HT1080 (cell line): ENCODE results near the gene P2RY14. TPM values are rescaled to one million over a fixed set of nuclear protein-coding genes. Genes with fewer than 3 reads are reported as not detected.
A peak's percentile ranks its signal among the peaks of the same experiment; 100 is the strongest.

Experiments
- DNase-seq: peaks from one replicate; pipeline ENCODE4 v3.0.0-alpha.2; 2015; ENCODE audit warnings: low read depth
- polyA plus RNA-seq, 2 experiments: library from polyadenylated mRNA; depleted of rRNA; stranded (reverse); fragments of >200 nt; gene quantifications; 2 replicates each; pipeline ENCODE4 v1.2.3, GENCODE V29; 2015
- total RNA-seq: library from RNA; depleted of rRNA; stranded (reverse); fragments of >200 nt; shearing (Covaris generic); gene quantifications from 2 replicates; pipeline ENCODE4 v1.2.3, GENCODE V29; 2014; rRNA removed

Gene P2RY14
- not detected in 2 replicates for total RNA-seq
- not detected in 2 replicates for polyA plus RNA-seq (2015; cell fraction: cytosol; rRNA removed)
- not detected in 2 replicates for polyA plus RNA-seq (2015; cell fraction: nucleus; rRNA removed)

DNA sequence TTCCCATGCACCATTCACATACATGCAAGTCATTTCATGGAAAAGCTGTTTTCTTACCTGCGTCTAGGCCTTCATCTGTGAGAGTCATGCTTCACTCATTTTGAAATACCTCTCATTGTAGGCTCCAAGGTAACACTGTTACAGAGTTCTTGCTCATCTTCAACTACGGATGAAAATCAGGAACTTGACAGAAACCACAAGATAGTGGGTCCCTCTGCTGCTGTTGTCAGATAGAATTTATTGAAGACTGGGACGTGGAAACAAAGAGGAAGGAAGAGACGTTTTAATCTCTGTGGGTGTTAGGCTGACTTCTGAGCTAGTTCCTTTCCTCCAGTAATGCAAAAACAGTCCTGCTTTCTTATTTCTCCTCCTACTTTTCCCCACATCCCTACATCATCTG is at the start of gene P2RY14:
Gene P2RY14, minus strand, starts transcription at position 313 of the 400 bp plus-strand sequence. CDS start 64,226 bp downstream, outside the sequence.
- no peak for DNase-seq

GRCh38 chr3:151327571-151328198 is 49.3 kb upstream of the P2RY14 start:
- DNase-seq, result peak; percentile 59

DNA sequence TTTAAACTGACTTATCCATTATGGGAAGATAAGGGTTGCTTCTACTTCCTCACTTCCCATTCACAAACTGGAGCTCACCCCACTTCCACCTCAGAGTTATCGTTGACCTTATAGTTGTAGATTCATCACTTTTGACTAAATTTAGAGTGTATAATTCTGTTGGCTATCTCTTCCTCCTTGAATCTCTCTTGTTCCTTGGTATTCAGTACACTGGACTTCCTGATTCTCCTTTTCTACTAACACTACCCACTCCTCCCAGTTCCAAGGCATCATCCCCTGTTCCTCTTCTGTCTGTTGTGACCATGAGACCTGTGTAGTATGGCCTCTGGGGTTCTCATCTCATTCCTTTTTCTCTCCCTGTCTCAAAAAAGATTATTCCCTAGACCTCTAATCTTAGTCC is 44.2 kb upstream of the P2RY14 start:
- no peak for DNase-seq

DNA sequence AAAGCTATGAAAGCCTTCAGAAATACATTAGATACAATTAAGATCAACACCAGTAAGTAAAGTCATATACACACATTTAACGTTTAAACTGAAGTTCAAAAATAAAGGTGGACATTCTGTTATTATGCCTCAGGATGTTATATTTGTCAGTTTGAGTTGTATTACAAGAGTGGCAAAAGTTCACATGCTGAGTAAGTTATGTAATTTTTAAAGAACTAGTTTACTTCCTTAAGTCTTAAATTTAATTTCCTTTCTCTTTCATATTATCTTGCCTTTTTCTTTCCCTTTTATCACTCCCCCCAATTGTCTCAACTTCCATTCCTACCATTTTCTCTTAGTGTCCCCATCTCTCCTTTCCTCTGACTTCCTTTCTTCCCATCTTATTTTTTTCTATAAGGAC is 43.2 kb upstream of the P2RY14 start:
- no peak for DNase-seq

GRCh38 chr3:151320131-151320530 is 41.8 kb upstream of the P2RY14 start:
- DNase-seq, result no peak

DNA sequence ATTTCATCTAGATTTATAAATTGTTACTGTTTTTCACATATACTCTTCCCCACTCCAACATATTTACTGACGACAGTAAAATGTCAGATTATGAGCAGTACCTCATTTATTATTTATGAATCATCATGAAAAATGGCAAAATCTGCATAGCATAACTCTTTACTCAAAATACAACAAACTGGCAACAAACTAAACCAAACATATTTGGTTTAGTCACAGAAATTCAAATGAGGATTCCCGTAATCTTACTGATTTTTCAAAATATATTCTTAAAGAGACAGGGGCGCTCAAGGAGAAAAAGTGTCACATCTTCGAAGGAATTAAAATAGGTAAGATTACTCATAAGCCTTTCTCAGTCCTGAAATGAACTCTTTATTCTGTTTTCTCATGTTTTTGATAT is 41.3 kb upstream of the P2RY14 start:
- DNase-seq, result no peak

- no peak for DNase-seq
Observed at GRCh38 chr3:151318991-151319390, 40.6 kb upstream of the P2RY14 start.

GRCh38 chr3:151318313-151318712 is 40.0 kb upstream of the P2RY14 start:
- no peak for DNase-seq

DNA sequence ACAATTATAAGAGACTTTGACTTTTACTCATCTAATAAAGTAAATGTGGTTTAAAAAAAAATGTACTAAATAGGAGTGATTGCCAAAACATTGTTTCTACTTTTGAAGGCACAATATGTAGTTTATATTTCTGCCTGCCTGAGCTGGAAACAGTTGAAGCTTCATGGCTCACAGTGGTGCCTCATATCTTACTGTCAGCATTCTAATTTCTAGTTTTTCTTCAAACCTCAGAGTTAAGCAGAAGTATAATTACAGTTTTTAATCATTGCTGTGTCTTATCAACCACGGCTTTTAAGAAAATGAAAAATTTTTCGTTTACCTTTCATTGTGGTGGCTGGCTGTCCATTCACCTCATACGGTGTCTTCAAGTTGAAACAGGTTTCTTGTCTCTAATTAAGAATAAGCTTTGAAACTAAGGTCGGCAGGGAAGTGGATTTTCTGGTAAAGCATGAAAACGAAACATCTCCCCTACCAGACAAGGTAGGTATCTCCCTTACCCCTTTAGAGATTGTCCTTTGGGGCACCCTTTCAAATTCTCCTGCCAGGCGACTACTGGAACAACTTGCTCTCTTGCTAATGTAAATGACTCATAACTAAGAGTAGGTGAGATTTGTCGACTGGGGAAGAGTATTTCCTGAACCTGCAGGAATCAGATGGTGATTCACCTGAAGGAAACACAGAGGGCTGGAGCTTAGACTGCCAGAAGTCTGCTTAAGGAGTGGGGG is 38.1 kb upstream of the P2RY14 start, which contains the start of gene GPR87:
Gene GPR87, minus strand, starts transcription at position 554 of the 725 bp plus-strand sequence. CDS start 16,720 bp downstream, outside the sequence.
- DNase-seq, result peak; percentile 91

DNA sequence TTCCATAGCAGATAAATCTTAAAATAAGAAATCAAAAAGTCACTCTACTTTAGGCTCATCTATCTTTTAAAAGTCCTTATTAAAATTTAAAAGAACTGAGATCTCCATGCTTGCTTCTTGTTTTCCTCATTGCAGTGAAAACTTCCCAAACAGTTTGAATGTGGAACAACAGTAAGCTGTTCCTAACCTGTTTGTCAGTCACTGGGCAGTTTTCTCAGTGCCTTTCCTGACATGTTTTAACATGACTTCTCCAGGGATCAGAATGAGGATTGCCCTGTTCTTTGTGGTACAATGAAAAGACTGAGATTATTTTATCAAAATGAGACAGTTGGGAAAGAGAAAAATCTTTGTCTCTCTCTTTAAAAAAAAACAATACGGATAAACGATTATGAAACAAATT is 37.5 kb upstream of the P2RY14 start:
- no peak for DNase-seq

GRCh38 chr3:151315136-151315535 is 36.8 kb upstream of the P2RY14 start:
- DNase-seq, result peak; percentile 61

DNA sequence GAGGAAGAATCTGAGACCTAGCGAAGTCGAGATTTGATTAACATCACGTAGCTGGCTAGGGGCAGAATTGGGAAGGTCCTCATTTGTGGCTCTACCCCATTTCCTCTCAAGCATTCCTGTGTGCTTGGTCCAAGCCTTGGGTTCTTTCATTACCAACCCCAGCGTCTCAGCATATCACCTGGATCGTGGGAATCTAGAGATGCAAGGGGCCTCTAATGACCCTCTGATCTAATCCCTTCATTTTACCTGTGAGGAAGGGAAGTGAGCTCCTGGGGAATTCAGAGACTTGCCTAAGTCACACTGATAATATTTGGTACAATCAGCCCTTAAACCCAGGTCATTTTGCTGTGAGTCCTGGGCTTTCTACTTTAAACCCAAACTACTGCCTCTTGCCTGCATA is 36.3 kb upstream of the P2RY14 start:
- DNase-seq, result no peak

GRCh38 chr3:151314137-151314536 is 35.8 kb upstream of the P2RY14 start:
- DNase-seq, result no peak

DNA sequence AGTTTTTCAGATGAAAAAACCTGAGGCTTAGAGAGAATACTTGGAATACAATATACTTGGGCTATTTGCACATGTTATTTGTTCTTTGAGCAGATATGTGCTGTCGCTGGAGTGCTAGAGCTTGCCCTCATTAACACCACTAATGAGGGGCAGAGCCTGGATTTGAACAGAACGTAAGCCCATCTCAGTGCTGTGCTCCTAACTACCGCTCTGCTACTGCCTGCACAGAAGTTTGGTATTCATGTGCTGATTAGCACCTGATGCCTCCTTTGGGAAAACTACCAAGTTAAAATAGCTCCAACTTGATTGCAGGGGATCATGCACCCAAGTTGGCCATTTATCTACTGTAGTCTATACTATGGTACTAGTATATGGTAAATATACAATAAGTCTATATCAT is 34.6 kb upstream of the P2RY14 start:
- no peak for DNase-seq

- DNase-seq, result no peak
Observed at GRCh38 chr3:151309566-151309965, 31.2 kb upstream of the P2RY14 start.

DNA sequence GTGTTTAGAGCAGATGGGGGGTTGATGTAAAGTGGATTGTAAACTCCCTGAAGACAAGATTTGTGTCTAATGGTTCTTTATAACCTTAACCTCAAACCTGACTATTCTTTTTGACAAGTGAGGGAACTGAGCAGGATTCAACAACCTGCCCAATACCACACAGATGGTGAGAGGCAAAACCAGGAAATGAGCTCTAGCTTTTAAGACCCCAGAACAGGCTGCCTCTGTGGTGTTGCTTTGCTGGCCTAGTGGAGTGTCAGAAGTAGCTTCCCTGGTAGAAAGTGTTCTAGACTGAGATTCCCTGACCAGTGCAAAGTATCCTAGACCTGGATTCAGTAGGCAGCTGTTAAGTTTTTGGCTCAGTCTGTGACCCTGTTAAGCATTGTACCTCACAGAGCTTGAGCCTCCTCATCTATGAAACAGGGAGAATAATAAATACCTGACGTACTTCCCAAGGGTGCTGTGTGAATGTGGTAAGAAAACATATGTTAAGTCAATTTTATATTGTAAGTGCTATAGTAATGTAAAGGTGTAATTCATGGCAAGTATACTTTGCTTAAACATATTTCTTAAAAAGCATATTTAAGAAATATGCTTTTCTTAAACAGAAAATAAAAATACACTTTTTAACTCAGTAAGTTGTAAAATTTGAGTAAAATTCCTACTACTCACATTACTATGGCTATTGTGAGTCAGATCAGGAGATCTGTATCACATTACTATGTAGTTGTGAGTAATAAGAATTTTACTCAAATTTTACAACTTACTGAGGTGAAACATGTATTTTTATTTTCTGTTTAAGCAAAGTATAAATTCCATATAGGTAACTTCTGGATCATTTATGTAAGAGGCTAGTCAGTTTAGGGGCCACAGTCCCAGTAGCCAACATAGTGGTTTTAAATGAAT is 29.5 kb upstream of the P2RY14 start:
- DNase-seq, result peak; percentile 30

GRCh38 chr3:151307131-151307530 is 28.8 kb upstream of the P2RY14 start:
- DNase-seq, result no peak

DNA sequence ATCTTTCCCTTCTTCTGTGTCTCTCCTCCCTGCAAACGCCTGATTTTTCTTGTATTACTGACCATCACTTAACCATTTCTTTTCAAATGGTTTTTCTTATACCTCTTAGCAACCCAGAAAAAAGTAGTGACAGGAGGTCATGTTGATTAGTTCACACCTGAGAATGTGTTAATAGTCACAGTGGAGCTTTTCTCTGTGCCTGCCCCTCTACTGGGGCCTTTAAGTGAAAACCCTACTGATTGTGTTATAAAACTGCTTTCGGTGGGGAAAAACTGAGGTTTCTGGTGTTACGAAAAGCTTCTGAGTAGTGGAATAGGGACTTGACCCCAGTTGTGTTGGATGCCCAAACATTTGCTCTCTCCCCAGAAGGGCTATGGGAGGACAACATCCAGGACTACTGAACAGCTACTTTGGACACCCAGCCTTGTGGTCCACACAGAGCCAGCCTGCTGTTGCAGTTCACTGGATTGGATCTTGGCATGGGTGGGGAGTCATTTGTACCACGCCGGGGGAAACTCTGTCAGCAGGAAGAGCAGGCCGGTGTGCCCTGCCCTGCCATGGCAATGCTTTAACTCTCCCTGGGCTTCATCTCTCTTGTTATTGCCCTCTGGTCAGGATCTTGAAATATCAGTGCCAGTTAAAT is 27.9 kb upstream of the P2RY14 start:
- no peak for DNase-seq

- DNase-seq, result no peak
Observed at GRCh38 chr3:151305775-151306151, 27.4 kb upstream of the P2RY14 start.

- peak; percentile 100 for DNase-seq
Observed at GRCh38 chr3:151305060-151305774, 26.9 kb upstream of the P2RY14 start.
